ENCODE measurements around the gene CCT5. TPM values are rescaled to one million over a fixed set of nuclear protein-coding genes. Genes with fewer than 3 reads are reported as not detected.
A peak's percentile ranks its signal among the peaks of the same experiment; 100 is the strongest.

Gene CCT5
- total RNA-seq, 1 experiment from 2014 or later, result 548 TPM

GRCh38 chr5:10303201-10303600 lies 53.1 kb downstream of the CCT5 start:
- no peak overlapping the region for H3K4me3 Mint-ChIP-seq
- CTCF ChIA-PET, result interaction anchor here (5.1 kb wide), 1 partner anchor 19 kb away, joined by 17 read pairs; no protein-coding TSS in a partner anchor
- ATAC-seq (no peak), DNase-seq (ENCODE audit: low spot score) (no peak)
- TF ChIP-seq ZNF121 (CRISPR knock-in tag; IDR thresholded peaks at IDR 0.05), result no peak
- no peak for TF ChIP-seq ZNF317 (CRISPR knock-in tag; IDR thresholded peaks at IDR 0.05; ENCODE audit: borderline replicate concordance, low read depth)
- no peak for TF ChIP-seq RELA (CRISPR knock-in tag; IDR thresholded peaks at IDR 0.05; ENCODE audit: borderline replicate concordance)
- POLR2A ChIA-PET, result no interaction called here
- H3K27ac Mint-ChIP-seq, result no peak overlapping the region
- peaks cover 10% of the 10 kb centered on the region for H3K27me3 Mint-ChIP-seq (ENCODE audit: low read depth)
- peaks cover 32% of the 10 kb centered on the region for H3K36me3 Mint-ChIP-seq
- H3K9me3 Mint-ChIP-seq, result peaks cover 26% of the 10 kb centered on the region
- H3K4me1 Mint-ChIP-seq, result peaks cover 20% of the 10 kb centered on the region

GRCh38 chr5:10303699-10304170 lies 53.7 kb downstream of the CCT5 start:
- peaks cover 10% of the 10 kb centered on the region for H3K27me3 Mint-ChIP-seq (ENCODE audit: low read depth)
- H3K4me1 Mint-ChIP-seq, result peaks cover 20% of the 10 kb centered on the region
- H3K36me3 Mint-ChIP-seq, result peaks cover 32% of the 10 kb centered on the region
- H3K9me3 Mint-ChIP-seq, result peaks cover 26% of the 10 kb centered on the region
- no peak for ATAC-seq
- DNase-seq (ENCODE audit: low spot score), result no peak
- H3K4me3 Mint-ChIP-seq, result no peak overlapping the region
- no peak for TF ChIP-seq IRF2 (CRISPR knock-in tag; IDR thresholded peaks at IDR 0.05; ENCODE audit: borderline replicate concordance, low read depth)
- no peak for TF ChIP-seq GTF2I (CRISPR knock-in tag; conservative IDR thresholded peaks at IDR 0.05)
- TF ChIP-seq MYBL2 (CRISPR knock-in tag; IDR thresholded peaks at IDR 0.05), result no peak
- CTCF ChIA-PET, result interaction anchor here (5.1 kb wide), 1 partner anchor 20 kb away, joined by 17 read pairs; no protein-coding TSS in a partner anchor
- peak overlapping the region; percentile 60; the same call in 1 of the 2 replicates for H3K27ac Mint-ChIP-seq
- POLR2A ChIA-PET, result interaction anchor here (0.5 kb wide), 1 partner anchor 18 kb away, joined by 3 read pairs; no protein-coding TSS in a partner anchor

- POLR2A ChIA-PET, result no interaction called here
- peaks cover 10% of the 10 kb centered on the region for H3K27me3 Mint-ChIP-seq (ENCODE audit: low read depth)
- ATAC-seq, result no peak
Observed at GRCh38 chr5:10304932-10305331, 54.9 kb downstream of the CCT5 start.

More at GRCh38 chr5:10304932-10305331, 54.9 kb downstream of the CCT5 start:
- H3K4me3 Mint-ChIP-seq, result peak overlapping the region; percentile 20; the same call in 1 of the 2 replicates
- CTCF ChIA-PET, result interaction anchor here (5.1 kb wide), 1 partner anchor 21 kb away, joined by 17 read pairs; no protein-coding TSS in a partner anchor
- DNase-seq (ENCODE audit: low spot score), result no peak
- H3K4me1 Mint-ChIP-seq, result peaks cover 20% of the 10 kb centered on the region
- no peak overlapping the region for H3K27ac Mint-ChIP-seq
- TF ChIP-seq FOXP4 (CRISPR knock-in tag; IDR thresholded peaks at IDR 0.05) (no peak), ZNF281 (CRISPR knock-in tag; IDR thresholded peaks at IDR 0.05) (no peak), IRF2 (CRISPR knock-in tag; IDR thresholded peaks at IDR 0.05; ENCODE audit: borderline replicate concordance, low read depth) (no peak), CBFB (CRISPR knock-in tag; IDR thresholded peaks at IDR 0.05; ENCODE audit: low read depth) (no peak), ZNF396 (CRISPR knock-in tag; IDR thresholded peaks at IDR 0.05; ENCODE audit: borderline replicate concordance) (no peak), SP1 (CRISPR knock-in tag; conservative IDR thresholded peaks at IDR 0.05) (no peak), PRRX2 (CRISPR knock-in tag; IDR thresholded peaks at IDR 0.05) (no peak), NR2C2 (CRISPR knock-in tag; IDR thresholded peaks at IDR 0.05) (no peak), EMX1 (CRISPR knock-in tag; IDR thresholded peaks at IDR 0.05) (no peak), GRHL2 (CRISPR knock-in tag; IDR thresholded peaks at IDR 0.05; ENCODE audit: insufficient replicate concordance, severe bottlenecking) (no peak), ZNF121 (CRISPR knock-in tag; IDR thresholded peaks at IDR 0.05) (no peak)
- TF ChIP-seq, protein P1, sequence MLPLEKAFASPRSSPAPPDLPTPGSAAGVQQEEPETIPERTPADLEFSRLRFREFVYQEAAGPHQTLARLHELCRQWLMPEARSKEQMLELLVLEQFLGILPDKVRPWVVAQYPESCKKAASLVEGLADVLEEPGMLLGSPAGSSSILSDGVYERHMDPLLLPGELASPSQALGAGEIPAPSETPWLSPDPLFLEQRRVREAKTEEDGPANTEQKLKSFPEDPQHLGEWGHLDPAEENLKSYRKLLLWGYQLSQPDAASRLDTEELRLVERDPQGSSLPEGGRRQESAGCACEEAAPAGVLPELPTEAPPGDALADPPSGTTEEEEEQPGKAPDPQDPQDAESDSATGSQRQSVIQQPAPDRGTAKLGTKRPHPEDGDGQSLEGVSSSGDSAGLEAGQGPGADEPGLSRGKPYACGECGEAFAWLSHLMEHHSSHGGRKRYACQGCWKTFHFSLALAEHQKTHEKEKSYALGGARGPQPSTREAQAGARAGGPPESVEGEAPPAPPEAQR (CRISPR knock-in tag; IDR thresholded peaks at IDR 0.05), result no peak
- TF ChIP-seq, protein P2, sequence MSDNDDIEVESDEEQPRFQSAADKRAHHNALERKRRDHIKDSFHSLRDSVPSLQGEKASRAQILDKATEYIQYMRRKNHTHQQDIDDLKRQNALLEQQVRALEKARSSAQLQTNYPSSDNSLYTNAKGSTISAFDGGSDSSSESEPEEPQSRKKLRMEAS (CRISPR knock-in tag; IDR thresholded peaks at IDR 0.05), result no peak
- TF ChIP-seq, protein P3, sequence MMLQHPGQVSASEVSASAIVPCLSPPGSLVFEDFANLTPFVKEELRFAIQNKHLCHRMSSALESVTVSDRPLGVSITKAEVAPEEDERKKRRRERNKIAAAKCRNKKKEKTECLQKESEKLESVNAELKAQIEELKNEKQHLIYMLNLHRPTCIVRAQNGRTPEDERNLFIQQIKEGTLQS (CRISPR knock-in tag; conservative IDR thresholded peaks at IDR 0.05), result no peak
- TF ChIP-seq, protein P4, sequence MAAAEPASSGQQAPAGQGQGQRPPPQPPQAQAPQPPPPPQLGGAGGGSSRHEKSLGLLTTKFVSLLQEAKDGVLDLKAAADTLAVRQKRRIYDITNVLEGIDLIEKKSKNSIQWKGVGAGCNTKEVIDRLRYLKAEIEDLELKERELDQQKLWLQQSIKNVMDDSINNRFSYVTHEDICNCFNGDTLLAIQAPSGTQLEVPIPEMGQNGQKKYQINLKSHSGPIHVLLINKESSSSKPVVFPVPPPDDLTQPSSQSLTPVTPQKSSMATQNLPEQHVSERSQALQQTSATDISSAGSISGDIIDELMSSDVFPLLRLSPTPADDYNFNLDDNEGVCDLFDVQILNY (CRISPR knock-in tag; IDR thresholded peaks at IDR 0.05), result no peak
- H3K9me3 Mint-ChIP-seq, result peaks cover 18% of the 10 kb centered on the region
- H3K36me3 Mint-ChIP-seq, result peaks cover 24% of the 10 kb centered on the region

All from WTC11 (cell line).